ENCODE data around the gene AOAH.

DNA sequence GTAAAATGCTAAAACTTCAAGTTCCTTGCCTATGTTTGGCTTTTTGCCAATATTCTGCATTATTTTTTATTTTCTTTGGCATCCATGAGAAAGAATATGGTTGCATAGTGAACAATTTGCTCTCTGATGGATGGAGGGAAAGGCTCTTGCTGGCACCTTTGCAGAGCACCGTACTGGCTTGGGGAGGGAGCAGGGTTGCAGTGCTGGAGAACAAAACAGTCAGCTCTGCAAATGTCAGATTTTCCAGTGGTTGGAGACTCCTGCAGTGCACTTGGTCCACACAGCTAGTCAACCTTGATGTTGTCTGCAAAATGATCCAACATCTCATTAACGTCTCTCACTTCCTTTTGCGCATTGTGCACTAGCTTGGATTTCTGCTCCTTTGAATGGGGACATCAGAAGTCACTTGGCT is 233.9 kb downstream of the AOAH start:
- TF ChIP-seq, protein P1, sequence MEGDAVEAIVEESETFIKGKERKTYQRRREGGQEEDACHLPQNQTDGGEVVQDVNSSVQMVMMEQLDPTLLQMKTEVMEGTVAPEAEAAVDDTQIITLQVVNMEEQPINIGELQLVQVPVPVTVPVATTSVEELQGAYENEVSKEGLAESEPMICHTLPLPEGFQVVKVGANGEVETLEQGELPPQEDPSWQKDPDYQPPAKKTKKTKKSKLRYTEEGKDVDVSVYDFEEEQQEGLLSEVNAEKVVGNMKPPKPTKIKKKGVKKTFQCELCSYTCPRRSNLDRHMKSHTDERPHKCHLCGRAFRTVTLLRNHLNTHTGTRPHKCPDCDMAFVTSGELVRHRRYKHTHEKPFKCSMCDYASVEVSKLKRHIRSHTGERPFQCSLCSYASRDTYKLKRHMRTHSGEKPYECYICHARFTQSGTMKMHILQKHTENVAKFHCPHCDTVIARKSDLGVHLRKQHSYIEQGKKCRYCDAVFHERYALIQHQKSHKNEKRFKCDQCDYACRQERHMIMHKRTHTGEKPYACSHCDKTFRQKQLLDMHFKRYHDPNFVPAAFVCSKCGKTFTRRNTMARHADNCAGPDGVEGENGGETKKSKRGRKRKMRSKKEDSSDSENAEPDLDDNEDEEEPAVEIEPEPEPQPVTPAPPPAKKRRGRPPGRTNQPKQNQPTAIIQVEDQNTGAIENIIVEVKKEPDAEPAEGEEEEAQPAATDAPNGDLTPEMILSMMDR (IDR thresholded peaks at IDR 0.05; ENCODE audit: low read length), result no peak
- no peak for TF ChIP-seq EZH2phosphoT487 (IDR thresholded peaks at IDR 0.05; ENCODE audit: low read length)
- TF ChIP-seq EZH2 (optimal IDR thresholded peaks at IDR 0.05; ENCODE audit: low read depth, low read length), result no peak
